HG03064 (cell line): ENCODE data around the gene BMAL1.
"Not testable (repeated sequence)": the region's sequence is repeated elsewhere in the genome, so short reads cannot be mapped to it uniquely, and the experiment has no call there.

Experiments used
- ATAC-seq: cut with Tn5 transposase; IDR thresholded peaks from one replicate; pipeline ENCODE4 v1.9.1; 2021; ENCODE audit warnings: low read depth; ENCODE audit not compliant: unreplicated experiment

The BMAL1 gene

DNA sequence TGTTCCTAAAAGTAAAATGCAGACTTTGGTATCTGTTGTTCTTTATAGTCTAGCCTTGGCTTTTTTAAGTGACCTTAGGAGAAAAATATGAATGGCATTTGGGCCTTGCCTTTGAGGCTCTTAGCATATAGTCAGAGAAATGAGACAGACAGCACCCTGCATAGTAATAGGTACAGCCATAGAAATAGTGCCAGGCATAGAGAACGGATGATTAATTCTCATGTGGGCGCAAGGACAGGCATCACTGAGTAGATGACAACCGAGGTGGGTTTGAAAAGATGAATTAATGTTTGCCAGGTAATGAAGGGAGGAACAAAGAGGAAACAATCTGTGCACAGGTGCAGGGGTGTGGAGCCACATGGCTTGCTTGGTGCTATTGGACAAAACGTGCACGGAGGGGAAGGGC is 90.5 kb downstream of the BMAL1 start:
- ATAC-seq = no peak

GRCh38 chr11:13373216-13373615 is 95.6 kb downstream of the BMAL1 start:
- no peak for ATAC-seq

DNA sequence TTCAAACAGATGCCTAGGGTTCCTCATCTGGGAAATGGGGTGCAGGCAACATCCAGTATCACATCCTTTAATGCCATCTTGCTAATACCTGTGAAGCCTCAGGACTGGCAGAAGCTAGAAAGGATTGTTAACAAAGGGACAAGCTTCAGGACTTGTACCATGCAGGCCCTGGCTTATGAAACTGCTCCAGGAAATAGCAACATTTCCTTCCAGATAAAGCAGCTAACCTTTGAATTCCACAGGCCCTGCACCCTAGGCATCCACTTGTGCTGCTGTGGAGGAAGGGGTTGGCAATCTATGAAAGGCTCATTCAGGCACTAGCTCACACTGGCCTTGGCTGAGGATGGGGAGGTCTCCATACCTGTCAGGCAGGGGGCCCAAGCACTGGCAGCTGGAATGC is 98.2 kb downstream of the BMAL1 start:
- ATAC-seq = no peak

GRCh38 chr11:13376402-13376801 is 98.8 kb downstream of the BMAL1 start:
- no peak for ATAC-seq

DNA sequence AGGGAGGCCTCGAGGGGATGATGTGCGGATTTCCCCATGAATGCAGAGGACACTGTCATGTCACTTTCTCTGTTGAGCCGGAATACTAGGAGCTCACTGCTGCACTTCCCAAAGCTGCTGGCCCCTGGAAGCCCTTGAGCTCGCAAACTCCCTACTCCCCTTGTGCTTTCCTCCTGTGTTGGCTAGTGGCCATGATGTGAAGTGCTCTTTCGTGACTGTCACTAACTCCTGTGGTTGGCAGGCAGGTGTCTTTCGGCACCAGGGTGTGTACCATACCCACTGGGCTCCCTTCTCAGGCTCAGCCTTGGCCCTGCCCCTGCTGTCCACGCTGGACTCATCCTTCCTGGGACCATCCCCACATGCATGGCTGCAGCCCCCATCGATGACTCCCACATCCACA is 99.2 kb downstream of the BMAL1 start:
- ATAC-seq = no peak

- no peak for ATAC-seq
Observed at GRCh38 chr11:13378316-13378715, 100.7 kb downstream of the BMAL1 start.

DNA sequence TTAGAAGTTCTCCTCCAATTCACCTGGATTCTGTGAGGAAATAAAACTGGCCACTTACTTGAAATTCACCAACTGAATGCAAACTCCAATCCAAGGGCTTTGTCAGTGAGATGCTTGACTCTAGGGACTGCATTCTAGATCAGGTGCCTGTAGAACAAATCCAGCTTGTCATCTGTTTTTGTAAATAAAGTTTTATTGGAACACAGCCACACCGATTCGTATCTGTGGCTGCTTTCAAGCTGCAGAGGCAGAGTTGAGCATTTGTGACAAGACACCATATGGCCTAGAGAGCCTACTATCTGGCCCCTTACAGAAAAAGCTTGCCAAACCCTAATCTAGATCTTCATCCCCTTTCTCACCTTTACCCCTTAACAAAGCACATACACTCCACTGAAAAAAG is 103.1 kb downstream of the BMAL1 start:
- ATAC-seq = no peak

DNA sequence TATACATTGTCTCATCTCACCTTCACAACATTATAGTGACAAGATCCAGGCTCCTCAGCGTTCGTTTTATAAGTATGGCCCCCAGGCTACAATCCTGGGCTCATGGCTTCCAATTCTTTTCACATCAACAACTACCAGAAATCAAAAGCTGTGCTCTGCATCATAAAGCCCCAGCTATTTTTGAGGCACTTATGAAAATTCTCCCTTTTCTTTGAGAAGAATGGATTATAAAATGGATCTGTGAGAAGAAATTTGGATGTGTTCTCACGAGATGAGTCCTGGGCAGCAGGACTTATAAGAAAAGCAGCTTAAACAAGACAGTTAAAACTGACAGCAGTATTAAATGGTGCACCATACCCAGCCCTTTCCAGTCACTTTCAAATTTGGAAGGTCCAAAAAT is 105.2 kb downstream of the BMAL1 start:
- no peak for ATAC-seq

GRCh38 chr11:13384908-13385640 is 107.5 kb downstream of the BMAL1 start:
- ATAC-seq = no peak

DNA sequence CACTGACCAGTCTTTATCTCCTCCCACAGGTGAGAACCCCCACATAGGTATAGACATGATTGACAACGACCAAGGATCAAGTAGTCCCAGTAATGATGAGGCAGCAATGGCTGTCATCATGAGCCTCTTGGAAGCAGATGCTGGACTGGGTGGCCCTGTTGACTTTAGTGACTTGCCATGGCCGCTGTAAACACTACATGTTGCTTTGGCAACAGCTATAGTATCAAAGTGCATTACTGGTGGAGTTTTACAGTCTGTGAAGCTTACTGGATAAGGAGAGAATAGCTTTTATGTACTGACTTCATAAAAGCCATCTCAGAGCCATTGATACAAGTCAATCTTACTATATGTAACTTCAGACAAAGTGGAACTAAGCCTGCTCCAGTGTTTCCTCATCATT is 109.0 kb downstream of the BMAL1 start:
- ATAC-seq = no peak

DNA sequence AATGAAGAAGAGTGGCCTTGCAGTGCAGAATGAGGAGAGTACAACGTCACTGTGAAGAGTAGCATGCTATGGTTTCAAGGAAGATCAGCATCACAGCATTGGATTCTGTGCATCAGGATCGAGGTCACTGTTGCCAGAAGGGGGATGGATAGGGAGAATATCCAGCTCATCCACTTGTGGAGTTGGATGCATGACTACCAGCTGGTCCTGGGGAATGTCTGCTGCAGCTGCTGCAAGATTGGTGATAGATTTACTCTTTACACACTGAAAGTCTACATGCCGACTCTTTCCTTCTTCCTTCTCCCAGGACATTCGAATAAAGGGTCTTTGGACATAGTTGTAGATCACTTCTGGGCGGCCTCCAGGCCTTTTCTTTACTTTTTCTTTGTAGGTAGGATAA is 111.2 kb downstream of the BMAL1 start:
- ATAC-seq = no peak

DNA sequence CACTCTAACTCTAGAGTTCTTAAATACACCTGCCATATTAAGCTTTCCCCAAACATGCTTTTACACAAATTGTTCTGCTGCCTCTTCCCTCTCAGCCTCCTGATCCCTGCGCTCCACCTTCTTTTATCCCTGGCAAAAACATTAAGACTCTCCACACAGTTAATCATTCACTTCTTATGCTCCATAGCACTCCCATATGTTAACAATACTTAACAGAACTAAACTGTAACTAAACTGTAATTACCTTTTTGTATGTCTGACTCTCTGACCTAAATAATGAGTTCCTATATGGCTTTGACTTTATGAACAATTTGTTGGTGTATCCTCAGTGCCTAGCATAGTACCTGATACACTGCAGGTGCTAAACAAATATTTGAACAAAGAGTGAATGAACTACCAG is 113.6 kb downstream of the BMAL1 start:
- no peak for ATAC-seq

- ATAC-seq = not testable (repeated sequence)
Observed at GRCh38 chr11:13398335-13398734, 120.7 kb downstream of the BMAL1 start.

GRCh38 chr11:13405220-13405619 is 127.6 kb downstream of the BMAL1 start:
- ATAC-seq = no peak

- ATAC-seq = no peak
Observed at GRCh38 chr11:13415201-13415600, 137.6 kb downstream of the BMAL1 start.

GRCh38 chr11:13421561-13421960 is 144.0 kb downstream of the BMAL1 start:
- no peak for ATAC-seq

DNA sequence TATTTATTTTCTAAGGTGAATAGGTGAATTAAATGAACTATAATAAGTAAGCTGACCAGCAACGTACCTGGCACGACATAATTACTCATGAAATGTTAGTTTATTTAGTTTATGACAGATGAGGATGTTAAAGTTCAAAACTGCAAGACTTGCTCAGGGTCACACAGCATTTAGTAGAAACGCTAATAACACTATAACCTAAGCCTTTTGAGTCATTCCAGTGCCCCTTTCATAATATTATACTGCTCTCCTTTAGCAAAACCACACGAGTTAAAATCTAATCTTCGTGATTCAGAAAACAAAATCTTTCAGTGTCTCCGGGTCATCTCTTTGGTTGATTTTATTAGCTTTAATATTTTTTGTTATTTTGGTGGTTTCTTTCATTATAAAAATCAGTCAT is 145.8 kb downstream of the BMAL1 start:
- no peak for ATAC-seq

- no peak for ATAC-seq
Observed at GRCh38 chr11:13427440-13427839, 149.8 kb downstream of the BMAL1 start.

DNA sequence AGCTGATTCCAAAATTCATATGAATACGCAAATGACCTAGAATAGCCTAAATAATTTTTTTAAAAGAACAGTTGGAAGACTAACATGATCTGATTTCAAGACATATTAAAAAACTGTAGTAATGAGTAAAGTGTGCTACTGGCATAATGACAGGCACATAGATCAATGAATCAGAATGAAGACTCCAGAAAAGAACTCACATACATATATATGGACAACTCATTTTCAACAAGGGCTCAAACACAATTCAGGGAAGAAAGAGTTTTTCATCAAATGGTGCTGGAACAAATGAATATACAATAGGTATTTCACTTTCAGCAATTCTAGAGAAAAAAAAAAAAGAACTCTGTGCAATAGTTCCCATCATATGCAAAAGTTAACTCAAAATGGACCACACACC is 151.7 kb downstream of the BMAL1 start:
- no peak for ATAC-seq

DNA sequence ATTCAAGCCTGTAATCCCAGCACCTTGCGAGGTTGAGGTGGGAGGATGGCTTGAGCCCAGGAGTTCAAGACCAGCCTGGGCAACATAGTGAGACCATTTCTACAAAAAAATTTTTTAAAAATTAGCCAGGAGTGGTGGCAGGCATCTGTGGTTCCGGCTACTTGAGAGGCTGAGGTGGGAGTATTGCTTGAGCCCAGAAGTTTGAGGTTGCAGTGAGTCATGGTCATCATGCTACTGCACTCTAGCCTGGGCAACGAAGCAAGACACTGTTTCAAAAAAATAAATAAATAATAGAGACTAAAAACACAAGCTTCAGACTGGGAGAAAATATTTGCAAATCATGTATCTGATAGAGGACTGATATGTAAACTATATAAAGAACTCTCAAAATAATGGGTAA is 152.2 kb downstream of the BMAL1 start:
- no peak for ATAC-seq

GRCh38 chr11:13433437-13433836 is 155.8 kb downstream of the BMAL1 start:
- no peak for ATAC-seq

- no peak for ATAC-seq
Observed at GRCh38 chr11:13434247-13435205, 156.9 kb downstream of the BMAL1 start.
